GM23338 (cell line): ENCODE data around the gene SEMA3C. TPM values are rescaled to one million over a fixed set of nuclear protein-coding genes. Genes with fewer than 3 reads are reported as not detected.

Source experiments
- ATAC-seq: fragments of 200-7000 bp; cut with Tn5 transposase; 3 replicates; pipeline ENCODE4 v1.9.1; 2020
- DNase-seq: peaks from one replicate; pipeline ENCODE4 v3.0.0-alpha.2; 2015; ENCODE audit warnings: low spot score
- H2AFZ ChIP-seq: fragments of 200-600 bp; sonication (generic); 2 replicates; pipeline ENCODE4 v1.8.0; 2016; ENCODE audit warnings: antibody characterized with exemption, mild to moderate bottlenecking, moderate library complexity
- H3F3A ChIP-seq: fragments of 200-600 bp; sonication (generic); replicated peaks from 2 replicates; pipeline ENCODE4 v1.8.0; 2017; ENCODE audit warnings: antibody characterized with exemption, mixed run types, low read depth
- H3K27ac ChIP-seq: fragments of 200-600 bp; sonication (generic); 2 replicates; pipeline ENCODE4 v1.6.1; 2016; ENCODE audit warnings: low read depth
- H3K27me3 ChIP-seq: fragments of 200-600 bp; sonication (generic); 2 replicates; pipeline ENCODE4 v1.8.0; 2016; ENCODE audit warnings: mild to moderate bottlenecking, mixed run types, moderate library complexity; ENCODE audit not compliant: insufficient read depth
- H3K36me3 ChIP-seq: fragments of 200-600 bp; sonication (generic); 2 replicates; pipeline ENCODE4 v1.8.0; 2016; ENCODE audit warnings: mild to moderate bottlenecking; ENCODE audit not compliant: insufficient read depth
- H3K4me1 ChIP-seq: fragments of 200-600 bp; sonication (generic); 2 replicates; pipeline ENCODE4 v1.8.0; 2016; ENCODE audit warnings: mild to moderate bottlenecking, moderate library complexity; ENCODE audit not compliant: insufficient read depth
- H3K4me2 ChIP-seq: fragments of 200-600 bp; sonication (generic); 2 replicates; pipeline ENCODE4 v1.7.1; 2017; ENCODE audit warnings: mixed run types
- H3K4me3 ChIP-seq: fragments of 200-600 bp; sonication (generic); 2 replicates; pipeline ENCODE4 v1.6.1; 2016; ENCODE audit warnings: mixed run types
- H3K79me2 ChIP-seq: fragments of 200-600 bp; sonication (generic); replicated peaks from 2 replicates; pipeline ENCODE4 v1.8.0; 2017; ENCODE audit warnings: mild to moderate bottlenecking; ENCODE audit not compliant: insufficient read depth
- H3K9me2 ChIP-seq: fragments of 200-600 bp; sonication (generic); 2 replicates; pipeline ENCODE4 v1.8.0; 2017; ENCODE audit not compliant: insufficient read depth
- H4K20me1 ChIP-seq: fragments of 200-600 bp; sonication (generic); replicated peaks from 2 replicates; pipeline ENCODE4 v1.8.0; 2017; ENCODE audit warnings: mild to moderate bottlenecking; ENCODE audit not compliant: insufficient read depth
- H3K27ac Mint-ChIP-seq: 2 replicates; pipeline ENCODE4 v1.8.0; 2020; ENCODE audit warnings: inconsistent platforms, mild to moderate bottlenecking, moderate library complexity, mixed read lengths
- H3K27me3 Mint-ChIP-seq: 3 replicates; pipeline ENCODE4 v1.8.0; 2022; ENCODE audit warnings: low read depth, mild to moderate bottlenecking, moderate library complexity, mixed read lengths, inconsistent platforms; ENCODE audit not compliant: insufficient read depth, poor library complexity
- H3K36me3 Mint-ChIP-seq: 3 replicates; pipeline ENCODE4 v1.8.0; 2021; ENCODE audit warnings: low read depth, mild to moderate bottlenecking, inconsistent platforms, moderate library complexity, mixed read lengths
- H3K4me1 Mint-ChIP-seq: 3 replicates; pipeline ENCODE4 v1.8.0; 2020; ENCODE audit warnings: mild to moderate bottlenecking, inconsistent platforms, mixed read lengths
- H3K4me3 Mint-ChIP-seq: 3 replicates; pipeline ENCODE4 v1.8.0; 2021; ENCODE audit warnings: moderate library complexity, mild to moderate bottlenecking, inconsistent platforms, mixed read lengths
- H3K9me3 Mint-ChIP-seq: 3 replicates; pipeline ENCODE4 v1.8.0; 2020; ENCODE audit warnings: moderate library complexity, mild to moderate bottlenecking, inconsistent platforms, mixed read lengths
- CREB1 ChIP-seq: fragments of 250-450 bp; sonication (Bioruptor Pico); IDR thresholded peaks from 2 replicates; pipeline ENCODE4 v1.5.0; 2020; ENCODE audit warnings: low read depth, mild to moderate bottlenecking, moderate library complexity
- EZH2 ChIP-seq: fragments of 200-600 bp; sonication (generic); IDR thresholded peaks from one replicate; pipeline ENCODE4 v1.8.0; 2017; ENCODE audit warnings: antibody characterized with exemption, mild to moderate bottlenecking, low read depth; ENCODE audit not compliant: unreplicated experiment
- EZH2phosphoT487 ChIP-seq: fragments of 200-600 bp; sonication (generic); IDR thresholded peaks from one replicate; pipeline ENCODE4 v1.8.1; 2018; ENCODE audit warnings: antibody characterized with exemption; ENCODE audit not compliant: unreplicated experiment
- JUNB ChIP-seq: IDR thresholded peaks from one replicate; pipeline ENCODE4 v1.6.1; 2016; ENCODE audit warnings: antibody characterized with exemption; ENCODE audit not compliant: unreplicated experiment
- NANOG ChIP-seq: IDR thresholded peaks from 2 replicates; pipeline ENCODE4 v1.6.1; 2016; ENCODE audit warnings: antibody characterized with exemption, borderline replicate concordance
- POLR2AphosphoS5 ChIP-seq: IDR thresholded peaks from 2 replicates; pipeline ENCODE4 v1.6.1; 2016; ENCODE audit warnings: antibody characterized with exemption, low read depth
- STAT1 ChIP-seq: IDR thresholded peaks from one replicate; pipeline ENCODE4 v1.6.1; 2016; ENCODE audit warnings: antibody characterized with exemption; ENCODE audit not compliant: unreplicated experiment
- ZNF114 ChIP-seq: fragments of 250-450 bp; sonication (Bioruptor Pico); IDR thresholded peaks from 2 replicates; pipeline ENCODE4 v1.5.0; 2020; ENCODE audit warnings: mild to moderate bottlenecking, moderate library complexity
- ZNF331 ChIP-seq: fragments of 250-450 bp; sonication (Bioruptor Pico); IDR thresholded peaks from 2 replicates; pipeline ENCODE4 v1.5.0; 2020; ENCODE audit warnings: low read depth, mild to moderate bottlenecking, moderate library complexity
- polyA plus RNA-seq: library from polyadenylated mRNA; unstranded; fragments of >200 nt; fragmentation: Nextera tagmentation; extraction: Ambion mirVana; gene quantifications from 2 replicates; pipeline ENCODE4 v1.2.1, GENCODE V29; 2016
- total RNA-seq: library from RNA; depleted of rRNA; stranded (reverse); fragments of >200 nt; shearing (Covaris generic); gene quantifications from 2 replicates; pipeline ENCODE4 v1.2.3, GENCODE V29; 2014
- TF ChIP-seq, protein P1 (sequence below): IDR thresholded peaks from one replicate; pipeline ENCODE4 v1.6.1; 2018; ENCODE audit warnings: antibody characterized with exemption; ENCODE audit not compliant: unreplicated experiment
- TF ChIP-seq, protein P2 (sequence below): IDR thresholded peaks from 2 replicates; pipeline ENCODE4 v1.6.1; 2016; ENCODE audit warnings: antibody characterized with exemption
- TF ChIP-seq, protein P3 (sequence below), 2 experiments: fragments of 200-600 bp in 1 of 2; sonication (generic) in 1 of 2; conservative IDR thresholded peaks; 2 replicates each; pipeline versions ENCODE4 v1.5.1 to v1.6.1; 2016 to 2017; ENCODE audit warnings: antibody characterized with exemption in 2 of 2, low read depth in 2 of 2, mild to moderate bottlenecking in 2 of 2, moderate library complexity in 1 of 2
- TF ChIP-seq, protein P4 (sequence below): fragments of 250-450 bp; sonication (Bioruptor Pico); IDR thresholded peaks from 2 replicates; pipeline ENCODE4 v1.5.0; 2020; ENCODE audit warnings: mild to moderate bottlenecking, moderate library complexity

SEMA3C gene
- total and polyA plus RNA-seq, 2 experiments from 2014 or later, result 1.0 to 3.5 TPM

DNA sequence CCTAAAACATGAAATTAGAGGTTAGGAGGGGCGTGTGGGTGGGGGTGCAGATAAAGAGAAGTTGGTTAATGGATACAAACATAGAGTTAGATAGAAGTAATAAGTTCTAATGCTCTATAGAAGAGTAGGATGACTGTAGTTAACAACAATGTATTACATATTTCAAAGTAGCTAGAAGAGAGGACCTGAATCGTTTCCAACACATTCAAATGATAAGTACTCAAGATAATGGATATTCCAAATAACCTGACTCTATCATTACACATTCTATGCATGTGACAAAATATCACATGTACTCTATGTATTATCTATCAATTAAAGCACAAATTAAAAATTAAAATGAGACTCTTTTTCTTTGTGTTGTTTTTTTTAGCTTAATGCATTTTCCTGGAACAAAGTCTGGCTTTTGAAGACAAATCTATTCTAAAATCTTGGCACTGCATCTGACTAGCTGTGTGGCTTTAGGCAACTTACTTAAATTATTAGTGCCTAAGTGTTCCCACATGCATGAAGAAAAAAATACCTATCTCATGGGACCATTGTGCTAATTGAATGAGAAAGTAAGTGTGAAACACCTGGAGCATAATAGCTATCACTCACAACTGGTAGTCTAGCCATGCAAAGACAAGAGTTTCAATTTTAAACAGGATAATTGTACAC is 75.7 kb downstream of the SEMA3C start:
- H3K4me3 ChIP-seq, result no peak overlapping the region
- Mint-ChIP-seq H3K27ac (no peak overlapping the region), H3K4me3 (no peak overlapping the region), H3K4me1 (peaks cover 30% of the 10 kb centered on the region), H3K9me3 (no peaks in the 10 kb centered on the region), H3K36me3 (no peaks in the 10 kb centered on the region), H3K27me3 (no peaks in the 10 kb centered on the region)
- peaks cover 19% of the 10 kb centered on the region for H3K4me1 ChIP-seq
- no peaks in the 10 kb centered on the region for H3K79me2 ChIP-seq
- no peaks in the 10 kb centered on the region for H3K9me2 ChIP-seq
- no peaks in the 10 kb centered on the region for H4K20me1 ChIP-seq
- TF ChIP-seq, protein P1, sequence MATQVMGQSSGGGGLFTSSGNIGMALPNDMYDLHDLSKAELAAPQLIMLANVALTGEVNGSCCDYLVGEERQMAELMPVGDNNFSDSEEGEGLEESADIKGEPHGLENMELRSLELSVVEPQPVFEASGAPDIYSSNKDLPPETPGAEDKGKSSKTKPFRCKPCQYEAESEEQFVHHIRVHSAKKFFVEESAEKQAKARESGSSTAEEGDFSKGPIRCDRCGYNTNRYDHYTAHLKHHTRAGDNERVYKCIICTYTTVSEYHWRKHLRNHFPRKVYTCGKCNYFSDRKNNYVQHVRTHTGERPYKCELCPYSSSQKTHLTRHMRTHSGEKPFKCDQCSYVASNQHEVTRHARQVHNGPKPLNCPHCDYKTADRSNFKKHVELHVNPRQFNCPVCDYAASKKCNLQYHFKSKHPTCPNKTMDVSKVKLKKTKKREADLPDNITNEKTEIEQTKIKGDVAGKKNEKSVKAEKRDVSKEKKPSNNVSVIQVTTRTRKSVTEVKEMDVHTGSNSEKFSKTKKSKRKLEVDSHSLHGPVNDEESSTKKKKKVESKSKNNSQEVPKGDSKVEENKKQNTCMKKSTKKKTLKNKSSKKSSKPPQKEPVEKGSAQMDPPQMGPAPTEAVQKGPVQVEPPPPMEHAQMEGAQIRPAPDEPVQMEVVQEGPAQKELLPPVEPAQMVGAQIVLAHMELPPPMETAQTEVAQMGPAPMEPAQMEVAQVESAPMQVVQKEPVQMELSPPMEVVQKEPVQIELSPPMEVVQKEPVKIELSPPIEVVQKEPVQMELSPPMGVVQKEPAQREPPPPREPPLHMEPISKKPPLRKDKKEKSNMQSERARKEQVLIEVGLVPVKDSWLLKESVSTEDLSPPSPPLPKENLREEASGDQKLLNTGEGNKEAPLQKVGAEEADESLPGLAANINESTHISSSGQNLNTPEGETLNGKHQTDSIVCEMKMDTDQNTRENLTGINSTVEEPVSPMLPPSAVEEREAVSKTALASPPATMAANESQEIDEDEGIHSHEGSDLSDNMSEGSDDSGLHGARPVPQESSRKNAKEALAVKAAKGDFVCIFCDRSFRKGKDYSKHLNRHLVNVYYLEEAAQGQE, result no peak
- TF ChIP-seq CREB1 (CRISPR knock-in tag), result no peak
- TF ChIP-seq EZH2, result no peak
- no peak for TF ChIP-seq ZNF331 (CRISPR knock-in tag)
- no peak for TF ChIP-seq EZH2phosphoT487
- TF ChIP-seq NANOG, result no peak
- TF ChIP-seq, protein P2, sequence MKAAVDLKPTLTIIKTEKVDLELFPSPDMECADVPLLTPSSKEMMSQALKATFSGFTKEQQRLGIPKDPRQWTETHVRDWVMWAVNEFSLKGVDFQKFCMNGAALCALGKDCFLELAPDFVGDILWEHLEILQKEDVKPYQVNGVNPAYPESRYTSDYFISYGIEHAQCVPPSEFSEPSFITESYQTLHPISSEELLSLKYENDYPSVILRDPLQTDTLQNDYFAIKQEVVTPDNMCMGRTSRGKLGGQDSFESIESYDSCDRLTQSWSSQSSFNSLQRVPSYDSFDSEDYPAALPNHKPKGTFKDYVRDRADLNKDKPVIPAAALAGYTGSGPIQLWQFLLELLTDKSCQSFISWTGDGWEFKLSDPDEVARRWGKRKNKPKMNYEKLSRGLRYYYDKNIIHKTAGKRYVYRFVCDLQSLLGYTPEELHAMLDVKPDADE, result no peak
- no peak for TF ChIP-seq POLR2AphosphoS5
- TF ChIP-seq, protein P3, sequence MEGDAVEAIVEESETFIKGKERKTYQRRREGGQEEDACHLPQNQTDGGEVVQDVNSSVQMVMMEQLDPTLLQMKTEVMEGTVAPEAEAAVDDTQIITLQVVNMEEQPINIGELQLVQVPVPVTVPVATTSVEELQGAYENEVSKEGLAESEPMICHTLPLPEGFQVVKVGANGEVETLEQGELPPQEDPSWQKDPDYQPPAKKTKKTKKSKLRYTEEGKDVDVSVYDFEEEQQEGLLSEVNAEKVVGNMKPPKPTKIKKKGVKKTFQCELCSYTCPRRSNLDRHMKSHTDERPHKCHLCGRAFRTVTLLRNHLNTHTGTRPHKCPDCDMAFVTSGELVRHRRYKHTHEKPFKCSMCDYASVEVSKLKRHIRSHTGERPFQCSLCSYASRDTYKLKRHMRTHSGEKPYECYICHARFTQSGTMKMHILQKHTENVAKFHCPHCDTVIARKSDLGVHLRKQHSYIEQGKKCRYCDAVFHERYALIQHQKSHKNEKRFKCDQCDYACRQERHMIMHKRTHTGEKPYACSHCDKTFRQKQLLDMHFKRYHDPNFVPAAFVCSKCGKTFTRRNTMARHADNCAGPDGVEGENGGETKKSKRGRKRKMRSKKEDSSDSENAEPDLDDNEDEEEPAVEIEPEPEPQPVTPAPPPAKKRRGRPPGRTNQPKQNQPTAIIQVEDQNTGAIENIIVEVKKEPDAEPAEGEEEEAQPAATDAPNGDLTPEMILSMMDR (conservative IDR thresholded peaks at IDR 0.05; ENCODE audit: low read depth in 2 of 2), result no peak
- no peak for TF ChIP-seq STAT1
- TF ChIP-seq, protein P4, sequence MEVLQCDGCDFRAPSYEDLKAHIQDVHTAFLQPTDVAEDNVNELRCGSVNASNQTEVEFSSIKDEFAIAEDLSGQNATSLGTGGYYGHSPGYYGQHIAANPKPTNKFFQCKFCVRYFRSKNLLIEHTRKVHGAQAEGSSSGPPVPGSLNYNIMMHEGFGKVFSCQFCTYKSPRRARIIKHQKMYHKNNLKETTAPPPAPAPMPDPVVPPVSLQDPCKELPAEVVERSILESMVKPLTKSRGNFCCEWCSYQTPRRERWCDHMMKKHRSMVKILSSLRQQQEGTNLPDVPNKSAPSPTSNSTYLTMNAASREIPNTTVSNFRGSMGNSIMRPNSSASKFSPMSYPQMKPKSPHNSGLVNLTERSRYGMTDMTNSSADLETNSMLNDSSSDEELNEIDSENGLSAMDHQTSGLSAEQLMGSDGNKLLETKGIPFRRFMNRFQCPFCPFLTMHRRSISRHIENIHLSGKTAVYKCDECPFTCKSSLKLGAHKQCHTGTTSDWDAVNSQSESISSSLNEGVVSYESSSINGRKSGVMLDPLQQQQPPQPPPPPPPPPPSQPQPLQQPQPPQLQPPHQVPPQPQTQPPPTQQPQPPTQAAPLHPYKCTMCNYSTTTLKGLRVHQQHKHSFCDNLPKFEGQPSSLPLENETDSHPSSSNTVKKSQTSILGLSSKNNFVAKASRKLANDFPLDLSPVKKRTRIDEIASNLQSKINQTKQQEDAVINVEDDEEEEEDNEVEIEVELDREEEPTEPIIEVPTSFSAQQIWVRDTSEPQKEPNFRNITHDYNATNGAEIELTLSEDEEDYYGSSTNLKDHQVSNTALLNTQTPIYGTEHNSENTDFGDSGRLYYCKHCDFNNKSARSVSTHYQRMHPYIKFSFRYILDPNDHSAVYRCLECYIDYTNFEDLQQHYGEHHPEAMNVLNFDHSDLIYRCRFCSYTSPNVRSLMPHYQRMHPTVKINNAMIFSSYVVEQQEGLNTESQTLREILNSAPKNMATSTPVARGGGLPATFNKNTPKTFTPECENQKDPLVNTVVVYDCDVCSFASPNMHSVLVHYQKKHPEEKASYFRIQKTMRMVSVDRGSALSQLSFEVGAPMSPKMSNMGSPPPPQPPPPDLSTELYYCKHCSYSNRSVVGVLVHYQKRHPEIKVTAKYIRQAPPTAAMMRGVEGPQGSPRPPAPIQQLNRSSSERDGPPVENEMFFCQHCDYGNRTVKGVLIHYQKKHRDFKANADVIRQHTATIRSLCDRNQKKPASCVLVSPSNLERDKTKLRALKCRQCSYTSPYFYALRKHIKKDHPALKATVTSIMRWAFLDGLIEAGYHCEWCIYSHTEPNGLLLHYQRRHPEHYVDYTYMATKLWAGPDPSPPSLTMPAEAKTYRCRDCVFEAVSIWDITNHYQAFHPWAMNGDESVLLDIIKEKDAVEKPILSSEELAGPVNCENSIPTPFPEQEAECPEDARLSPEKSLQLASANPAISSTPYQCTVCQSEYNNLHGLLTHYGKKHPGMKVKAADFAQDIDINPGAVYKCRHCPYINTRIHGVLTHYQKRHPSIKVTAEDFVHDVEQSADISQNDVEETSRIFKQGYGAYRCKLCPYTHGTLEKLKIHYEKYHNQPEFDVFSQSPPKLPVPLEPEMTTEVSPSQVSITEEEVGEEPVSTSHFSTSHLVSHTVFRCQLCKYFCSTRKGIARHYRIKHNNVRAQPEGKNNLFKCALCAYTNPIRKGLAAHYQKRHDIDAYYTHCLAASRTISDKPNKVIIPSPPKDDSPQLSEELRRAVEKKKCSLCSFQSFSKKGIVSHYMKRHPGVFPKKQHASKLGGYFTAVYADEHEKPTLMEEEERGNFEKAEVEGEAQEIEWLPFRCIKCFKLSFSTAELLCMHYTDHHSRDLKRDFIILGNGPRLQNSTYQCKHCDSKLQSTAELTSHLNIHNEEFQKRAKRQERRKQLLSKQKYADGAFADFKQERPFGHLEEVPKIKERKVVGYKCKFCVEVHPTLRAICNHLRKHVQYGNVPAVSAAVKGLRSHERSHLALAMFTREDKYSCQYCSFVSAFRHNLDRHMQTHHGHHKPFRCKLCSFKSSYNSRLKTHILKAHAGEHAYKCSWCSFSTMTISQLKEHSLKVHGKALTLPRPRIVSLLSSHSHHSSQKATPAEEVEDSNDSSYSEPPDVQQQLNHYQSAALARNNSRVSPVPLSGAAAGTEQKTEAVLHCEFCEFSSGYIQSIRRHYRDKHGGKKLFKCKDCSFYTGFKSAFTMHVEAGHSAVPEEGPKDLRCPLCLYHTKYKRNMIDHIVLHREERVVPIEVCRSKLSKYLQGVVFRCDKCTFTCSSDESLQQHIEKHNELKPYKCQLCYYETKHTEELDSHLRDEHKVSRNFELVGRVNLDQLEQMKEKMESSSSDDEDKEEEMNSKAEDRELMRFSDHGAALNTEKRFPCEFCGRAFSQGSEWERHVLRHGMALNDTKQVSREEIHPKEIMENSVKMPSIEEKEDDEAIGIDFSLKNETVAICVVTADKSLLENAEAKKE (CRISPR knock-in tag), result no peak
- TF ChIP-seq JUNB, result no peak
- TF ChIP-seq ZNF114 (CRISPR knock-in tag), result no peak
- no peaks in the 10 kb centered on the region for H3K27me3 ChIP-seq
- H2AFZ ChIP-seq, result no peak overlapping the region
- ATAC-seq (no peak), DNase-seq (no peak)
- no peak overlapping the region for H3K27ac ChIP-seq
- H3K36me3 ChIP-seq, result no peaks in the 10 kb centered on the region
- H3K4me2 ChIP-seq, result no peak overlapping the region
- H3F3A ChIP-seq, result no peaks in the 10 kb centered on the region
